K562 (cell line): ENCODE measurements around the gene TEX54. TPM values are rescaled to one million over a fixed set of nuclear protein-coding genes. Genes with fewer than 3 reads are reported as not detected.

Experiments
- ATAC-seq: fragments of 200-7000 bp; cut with Tn5 transposase; 3 replicates; pipeline ENCODE4 v1.9.1; 2020; ENCODE audit warnings: moderate library complexity
- BruUV-seq: library from RNA; stranded (reverse); fragments of 400-500 nt; replicated peaks from 2 replicates; lab custom pipeline; 2021; lab: Mats Ljungman, UMichigan
- CTCF ChIA-PET: fragments of 300-600 bp; formaldehyde crosslinking; extraction: SDS; loops from one replicate; lab custom pipeline; 2021; ENCODE audit warnings: low intra/inter-chr PET ratio; lab: Yijun Ruan, JAX
- POLR2A ChIA-PET: fragments of 300-600, 350-650 bp; sonication (Branson Sonifier 250); formaldehyde crosslinking; extraction: SDS; loops from one replicate; lab custom pipeline; 2021; ENCODE audit warnings: antibody characterized with exemption, inconsistent platforms; lab: Yijun Ruan, JAX
- DNase-seq, 4 experiments: peaks; one replicate each; pipeline versions ENCODE4 v3.0.0 to v3.0.0-alpha.2; 2011 to 2018; ENCODE audit warnings: low spot score in 3 of 4, mixed read lengths in 3 of 4; ENCODE audit errors: extremely low read depth in 1 of 4
- FAIRE-seq: peaks from 2 replicates; lab custom pipeline; 2011; peaks lifted over from hg19 to GRCh38; lab: Jason Lieb, UNC
- H2AFZ ChIP-seq: 2 replicates; pipeline ENCODE4 v1.6.0; 2011; ENCODE audit warnings: low read depth, low read length, control low read depth, inconsistent platforms
- H3K27ac ChIP-seq: fragments of 200-600 bp; 3 replicates; pipeline ENCODE4 v1.8.0; 2011; ENCODE audit warnings: low read depth, mild to moderate bottlenecking, control low read depth, inconsistent platforms, low read length, moderate library complexity, mixed read lengths; ENCODE audit errors: extremely low read depth
- H3K27me3 ChIP-seq, 2 experiments: fragments of 300-600 bp in 1 of 2; 2 replicates in 1 of 2; 3 replicates in 1 of 2; pipeline versions ENCODE4 v1.6.0 to v1.8.0; 2011; ENCODE audit warnings: inconsistent platforms in 2 of 2, low read length in 2 of 2, mild to moderate bottlenecking in 1 of 2, mixed read lengths in 1 of 2, moderate library complexity in 1 of 2; ENCODE audit not compliant: control insufficient read depth in 2 of 2, insufficient read depth in 2 of 2
- H3K36me3 ChIP-seq: fragments of 300-600 bp; 3 replicates; pipeline ENCODE4 v1.8.0; 2011; ENCODE audit warnings: mild to moderate bottlenecking, low read length, inconsistent platforms; ENCODE audit not compliant: control insufficient read depth, insufficient read depth
- H3K4me1 ChIP-seq, 2 experiments: fragments of 200-600 bp in 1 of 2; replicated peaks in 1 of 2; 2 replicates in 1 of 2; 3 replicates in 1 of 2; pipeline versions ENCODE4 v1.5.1 to v1.8.0; 2011; ENCODE audit warnings: inconsistent platforms in 2 of 2, low read length in 2 of 2, mild to moderate bottlenecking in 1 of 2, mixed read lengths in 1 of 2, moderate library complexity in 1 of 2; ENCODE audit not compliant: control insufficient read depth in 2 of 2, insufficient read depth in 2 of 2
- H3K4me2 ChIP-seq: 2 replicates; pipeline ENCODE4 v1.6.1; 2011; ENCODE audit warnings: low read length, control low read depth, inconsistent platforms, mixed read lengths; ENCODE audit not compliant: insufficient read depth
- H3K4me3 ChIP-seq: fragments of 200-600 bp; sonication (generic), shearing (Covaris generic); 2 replicates; pipeline ENCODE4 v1.5.1; 2016; ENCODE audit warnings: control low read depth, inconsistent platforms
- H3K79me2 ChIP-seq: fragments of 200-600 bp; 3 replicates; pipeline ENCODE4 v1.8.0; 2011; ENCODE audit warnings: low read length, inconsistent platforms; ENCODE audit not compliant: control insufficient read depth, insufficient read depth
- H3K9ac ChIP-seq, 2 experiments: 2 replicates each; pipeline versions ENCODE4 v1.6.0 to v1.6.1; 2011; ENCODE audit warnings: low read depth in 2 of 2, low read length in 2 of 2, control low read depth in 1 of 2, inconsistent platforms in 1 of 2, mild to moderate bottlenecking in 1 of 2, mixed read lengths in 1 of 2; ENCODE audit not compliant: insufficient read depth in 1 of 2
- H3K9me1 ChIP-seq: one replicate; pipeline ENCODE4 v1.6.0; 2011; ENCODE audit warnings: inconsistent platforms, mild to moderate bottlenecking, low read length, moderate library complexity; ENCODE audit not compliant: control insufficient read depth, insufficient read depth
- H3K9me3 ChIP-seq: replicated peaks from 2 replicates; pipeline ENCODE4 v1.5.1; 2011; ENCODE audit warnings: low read depth, low read length, inconsistent platforms; ENCODE audit not compliant: control insufficient read depth, insufficient read depth
- H4K20me1 ChIP-seq: replicated peaks from 2 replicates; pipeline ENCODE4 v1.6.1; 2011; ENCODE audit warnings: low read length, inconsistent platforms, mixed read lengths; ENCODE audit not compliant: control insufficient read depth, insufficient read depth
- ATF6 ChIP-seq: sonication (generic); formaldehyde crosslinking; IDR thresholded peaks from 2 replicates; pipeline ENCODE4 v1.4.0; 2020; ENCODE audit warnings: mild to moderate bottlenecking, missing genetic modification reagents
- BACH1 ChIP-seq: fragments of 200-800 bp; sonication (Bioruptor generic); IDR thresholded peaks from 2 replicates; pipeline ENCODE4 v1.6.1; 2016; ENCODE audit warnings: missing genetic modification characterization, missing compliant biosample characterization
- CEBPG ChIP-seq, 3 experiments: fragments of 200-800 bp in 1 of 3; sonication (Bioruptor generic) in 1 of 3; sonication (generic) in 1 of 3; formaldehyde crosslinking in 1 of 3; IDR thresholded peaks in 2 of 3; conservative IDR thresholded peaks in 1 of 3; 2 replicates each; pipeline versions ENCODE4 v1.6.1 to v1.8.0; 2016 to 2022; ENCODE audit warnings: missing compliant biosample characterization in 2 of 3, missing genetic modification characterization in 2 of 3, mild to moderate bottlenecking in 1 of 3, missing genetic modification reagents in 1 of 3
- CREM ChIP-seq: IDR thresholded peaks from 2 replicates; pipeline ENCODE4 v1.6.1; 2014; ENCODE audit warnings: antibody characterized with exemption, low read depth
- ETS2 ChIP-seq: IDR thresholded peaks from 2 replicates; pipeline ENCODE4 v1.6.1; 2016; ENCODE audit warnings: borderline replicate concordance, missing genetic modification characterization, mild to moderate bottlenecking, moderate library complexity, missing compliant biosample characterization; ENCODE audit not compliant: poor library complexity, severe bottlenecking
- GTF3C2 ChIP-seq: IDR thresholded peaks from 3 replicates; pipeline ENCODE4 v1.6.1; 2011; ENCODE audit warnings: borderline replicate concordance, mild to moderate bottlenecking, moderate library complexity; ENCODE audit not compliant: insufficient read length; ENCODE audit errors: extremely low read depth
- HMG20B ChIP-seq: fragments of 250-450 bp; sonication (Bioruptor Pico); IDR thresholded peaks from 2 replicates; pipeline ENCODE4 v1.5.0; 2021; ENCODE audit warnings: mild to moderate bottlenecking
- MAFK ChIP-seq: IDR thresholded peaks from 2 replicates; pipeline ENCODE4 v1.6.1; 2011; ENCODE audit warnings: low read length, improper control_type of control experiment
- RBM39 ChIP-seq: fragments of 200-400 bp; formaldehyde crosslinking; optimal IDR thresholded peaks from 2 replicates; pipeline ENCODE3; 2018; ENCODE audit warnings: low read depth, low read length
- ZC3H4 ChIP-seq: sonication (generic); formaldehyde crosslinking; IDR thresholded peaks from 2 replicates; pipeline ENCODE4 v1.9.0; 2021; ENCODE audit warnings: missing genetic modification reagents, borderline replicate concordance
- ZNF165 ChIP-seq: fragments of 250-450 bp; sonication (Bioruptor Pico); IDR thresholded peaks from 2 replicates; pipeline ENCODE4 v1.4.0; 2020; ENCODE audit warnings: borderline replicate concordance
- ZNF668 ChIP-seq: fragments of 250-450 bp; sonication (Bioruptor Pico); IDR thresholded peaks from 2 replicates; pipeline ENCODE4 v1.8.0; 2022; ENCODE audit warnings: mild to moderate bottlenecking, inconsistent platforms
- WGBS: fragments of 100-300 bp; shearing (Covaris generic); methylation state at CpG from one replicate; pipeline ENCODE4 v1.1.6; 2016; ENCODE audit warnings: low coverage, mixed read lengths; ENCODE audit not compliant: insufficient coverage; ENCODE audit errors: missing lambda C conversion rate; 5-methylcytosine and 5-hydroxymethylcytosine counted together
- in situ Hi-C: fragments of 300-500 bp; cut with MboI; formaldehyde crosslinking; loops from 4 replicates; pipeline ENCODE4 v1.15.0; 2018; ENCODE audit warnings: inconsistent platforms, mixed read lengths
- intact Hi-C: fragments of 100-400 bp; cut with micrococcal nuclease; formaldehyde crosslinking; loops from 2 replicates; pipeline ENCODE4 v1.14.2; 2022
- polyA plus RNA-seq, 8 experiments: library from polyadenylated mRNA; depleted of rRNA in 4 of 8; stranded (reverse) in 5 of 8; unstranded in 3 of 8; fragments of >200 nt; fragmentation: Nextera tagmentation in 2 of 8; fragmentation: Illumina TruSeq in 1 of 8; extraction: Ambion mirVana in 2 of 8; extraction: Trizol in 1 of 8; gene quantifications; 2 replicates each; pipeline versions ENCODE4 v1.2.1 to v1.2.3, GENCODE V29; 2011 to 2014; ENCODE audit warnings: inconsistent platforms in 1 of 8, missing spikeins in 1 of 8
- total RNA-seq, 7 experiments: library from RNA; depleted of rRNA in 6 of 7; stranded (reverse); fragments of >200 nt in 6 of 7; fragmentation: Illumina TruSeq in 2 of 7; extraction: Trizol in 2 of 7; gene quantifications; 2 replicates each; pipeline versions ENCODE4 v1.2.1 to v1.2.3, GENCODE V29; 2011 to 2021; ENCODE audit warnings: low replicate concordance in 1 of 7

The TEX54 gene
- total and polyA plus RNA-seq, 9 of the 15 experiments (the other 6 are each of a cell fraction or from before 2014, with no cell fraction given): not detected

- peak overlapping the region; percentile 74 for H3K4me3 ChIP-seq
- H4K20me1 ChIP-seq: peaks cover 44% of the 10 kb centered on the region
- POLR2A ChIA-PET: interaction anchor here (0.7 to 10.0 kb wide), 47 partner anchors 10 to 459 kb away, joined by 3 to 403 read pairs (median 7); partner anchors contain the start of genes B3GAT3, BSCL2, C11orf98 and CSKMT
- H3K9me3 ChIP-seq: no peaks in the 10 kb centered on the region
- peaks cover 55% of the 10 kb centered on the region for H3K36me3 ChIP-seq
- peaks cover 5 to 19% of the 10 kb centered on the region in 2 experiments; a peak in 3 of 5 replicates for H3K4me1 ChIP-seq
- in situ Hi-C loops: loop anchor here (25.0 kb wide), 1 partner anchor 468 kb away; no protein-coding TSS in a partner anchor
- CTCF ChIA-PET: no interaction called here
- H3K4me2 ChIP-seq: peak overlapping the region; percentile 99
- H3K27me3 ChIP-seq: no peaks in the 10 kb centered on the region
- peak overlapping the region; percentile 92 for H3K27ac ChIP-seq
- no peaks in the 10 kb centered on the region for H3K9me1 ChIP-seq
- TSS peak; percentile 52 for BruUV-seq
- intact Hi-C loops: loop anchor here (5.0 kb wide), 1 partner anchor 458 kb away; no protein-coding TSS in a partner anchor
- peak overlapping the region; percentile 92 to 96 for H3K9ac ChIP-seq
- H2AFZ ChIP-seq: no peak overlapping the region
- ATAC-seq: no peak
- FAIRE-seq: no peak
- peak in 3 of 4 experiments; percentile 17 to 50 (median 19) for DNase-seq
- WGBS: 2% methylated on average over 15 of the region's 15 CpGs
- peaks cover 85% of the 10 kb centered on the region for H3K79me2 ChIP-seq
- TF ChIP-seq ETS2 (tag): no peak
- TF ChIP-seq CEBPG (CRISPR knock-in tag; IDR thresholded peaks at IDR 0.05): peak; percentile 27; the same call in 1 of the 2 replicates
- TF ChIP-seq CEBPG (tag; conservative IDR thresholded peaks at IDR 0.05 in 1 of 2, IDR thresholded peaks at IDR 0.05 in 1 of 2): no peak
- TF ChIP-seq MAFK: no peak
- TF ChIP-seq CREM: peak; percentile 14; the same call in 1 of the 2 replicates
- TF ChIP-seq GTF3C2: no peak
- 0 out of 2 replicates have a peak, but pooled peaks have one; percentile 50 for TF ChIP-seq BACH1 (tag)
- TF ChIP-seq RBM39: no peak
- TF ChIP-seq ZNF668 (CRISPR knock-in tag): no peak
- TF ChIP-seq ZC3H4 (CRISPR knock-in tag): peak; percentile 78; the same call in 1 of the 2 replicates
- peak; percentile 31; the same call in 1 of the 2 replicates for TF ChIP-seq HMG20B (CRISPR knock-in tag)
- no peak for TF ChIP-seq ZNF165 (CRISPR knock-in tag)
- 0 out of 2 replicates have a peak, but pooled peaks have one; percentile 3 for TF ChIP-seq ATF6
Measured at GRCh38 chr11:62854825-62855570, 22.4 kb upstream of the TEX54 start.
